HG02938 (cell line): ENCODE results near the gene RNU4-1.

Experiments
- ATAC-seq: cut with Tn5 transposase; IDR thresholded peaks from one replicate; pipeline ENCODE4 v1.9.1; 2021; ENCODE audit warnings: mild to moderate bottlenecking, moderate library complexity; ENCODE audit not compliant: unreplicated experiment

Gene RNU4-1

DNA sequence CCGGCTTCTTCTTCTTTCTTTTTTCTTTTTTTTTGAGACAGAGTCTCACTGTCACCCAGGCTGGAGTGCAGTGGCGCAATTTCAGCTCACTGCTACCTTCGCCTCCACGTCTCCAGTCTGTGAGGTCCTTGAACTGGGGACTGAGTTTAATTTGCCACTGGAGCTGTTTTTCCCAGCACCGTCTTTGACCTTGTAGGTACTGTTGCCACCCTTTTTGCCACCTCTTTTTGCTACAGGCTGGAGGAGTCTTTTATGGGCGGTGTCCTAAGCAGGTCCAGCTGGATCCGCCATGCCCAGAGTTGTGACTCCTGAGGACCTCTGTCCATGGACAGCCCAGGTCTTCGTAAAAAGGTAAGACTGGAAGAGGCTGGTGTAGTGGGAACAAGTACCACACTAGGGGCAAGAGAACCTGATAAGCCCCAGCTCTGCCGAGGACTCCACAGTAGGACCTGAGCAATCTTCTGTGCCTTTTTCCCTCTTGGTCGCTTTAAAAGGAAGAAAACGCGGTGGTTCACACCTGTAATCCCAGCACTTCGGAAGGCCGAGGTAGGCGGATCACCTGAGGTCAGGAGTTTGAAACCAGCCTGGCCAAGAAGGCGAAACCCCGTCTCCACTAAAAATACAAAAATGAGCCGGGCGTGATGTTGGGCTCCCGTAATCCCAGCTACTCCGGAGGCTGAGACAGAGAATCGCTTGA is 2.3 kb downstream of the RNU4-1 start:
- no peak for ATAC-seq

DNA sequence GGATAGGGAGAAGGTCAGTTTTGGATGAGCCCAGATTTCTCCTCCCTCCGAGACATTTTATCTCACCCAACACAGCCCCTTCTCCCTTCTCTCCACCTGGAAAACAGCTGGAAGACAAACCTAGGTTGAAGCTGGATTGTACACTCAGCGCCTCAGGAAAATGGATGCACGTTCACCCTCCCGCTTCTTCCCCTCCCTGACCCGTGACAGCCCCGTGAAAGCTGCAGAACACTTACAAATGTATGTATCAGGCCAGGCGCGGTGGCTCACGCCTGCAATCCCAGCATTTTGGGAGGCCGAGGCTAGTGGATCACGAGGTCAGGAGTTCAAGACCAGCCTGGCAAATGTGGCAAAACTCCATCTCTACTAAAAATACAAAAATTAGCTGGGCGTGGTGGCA is 5.5 kb downstream of the RNU4-1 start:
- no peak for ATAC-seq

DNA sequence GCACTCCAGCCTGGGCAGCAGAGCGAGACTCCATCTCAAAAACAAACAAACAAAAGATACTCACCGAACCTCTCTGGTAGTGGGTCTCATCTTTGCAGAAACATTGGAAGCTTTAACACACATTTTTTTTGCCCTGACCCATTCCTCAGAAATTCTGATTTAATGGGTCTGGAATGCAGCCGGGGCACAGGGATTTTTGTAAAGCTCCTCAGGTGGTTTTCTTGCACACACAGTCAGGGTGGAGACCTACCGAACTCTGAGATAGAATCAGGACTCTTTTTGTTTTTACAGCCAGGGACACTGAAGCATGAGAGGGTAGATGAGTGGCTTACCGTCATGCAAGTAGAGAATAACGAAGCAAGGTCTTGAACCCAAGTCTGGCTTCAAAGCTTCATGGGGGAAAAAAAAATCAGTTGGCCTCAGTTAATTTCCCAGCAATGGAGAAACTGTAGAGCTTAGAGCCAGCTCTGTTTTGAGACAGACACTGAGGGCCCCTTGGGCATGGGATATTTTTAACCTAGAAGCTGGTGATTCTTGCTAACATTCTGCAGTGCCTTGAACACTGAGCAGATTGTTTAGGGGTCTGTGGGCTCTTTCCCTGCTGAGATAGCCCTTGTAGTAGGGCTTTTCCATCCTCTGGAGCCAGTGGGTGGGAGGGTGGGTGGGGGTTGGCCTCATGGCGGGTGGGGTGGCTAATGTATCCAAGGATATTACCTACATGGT is 6.1 kb downstream of the RNU4-1 start:
- ATAC-seq = no peak

DNA sequence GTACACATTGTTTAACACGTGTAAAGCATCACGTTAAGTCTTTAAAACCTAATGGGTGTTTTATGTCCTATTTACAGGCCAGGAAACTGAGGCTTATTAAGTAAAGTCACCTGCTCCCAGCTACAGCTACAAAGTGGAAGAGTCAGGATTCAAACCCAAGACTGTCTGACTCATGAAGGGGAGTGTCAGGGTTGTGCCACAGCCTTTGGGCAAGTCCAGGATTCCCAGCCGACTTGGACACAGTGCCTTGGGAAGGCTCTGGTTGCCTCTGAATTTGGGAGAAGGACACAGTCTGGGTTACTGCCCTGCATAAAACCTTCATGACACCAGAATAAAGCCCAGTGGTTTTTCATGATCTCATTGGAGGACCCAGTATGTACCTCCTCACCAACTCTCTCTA is 8.7 kb downstream of the RNU4-1 start:
- no peak for ATAC-seq

DNA sequence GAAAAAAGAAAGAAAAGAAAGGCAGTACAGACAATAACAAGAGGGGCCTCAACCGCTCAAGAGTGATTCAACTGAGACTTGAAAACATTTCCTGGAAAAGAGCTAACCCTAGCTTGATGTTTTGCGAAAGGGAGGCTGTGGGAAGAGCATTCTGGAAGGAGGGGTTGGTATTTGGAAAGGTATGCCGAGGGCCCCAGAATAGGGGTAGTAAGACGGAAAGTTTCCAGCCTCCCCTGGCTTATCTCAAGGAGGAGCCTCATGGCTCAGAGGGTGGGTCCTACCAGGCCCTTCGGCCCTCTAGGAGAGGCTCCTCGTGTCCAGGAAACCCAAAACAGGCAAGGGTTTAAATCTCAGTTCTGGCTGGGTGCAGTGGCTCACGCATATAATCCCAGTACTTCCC is 9.7 kb downstream of the RNU4-1 start:
- no peak for ATAC-seq

DNA sequence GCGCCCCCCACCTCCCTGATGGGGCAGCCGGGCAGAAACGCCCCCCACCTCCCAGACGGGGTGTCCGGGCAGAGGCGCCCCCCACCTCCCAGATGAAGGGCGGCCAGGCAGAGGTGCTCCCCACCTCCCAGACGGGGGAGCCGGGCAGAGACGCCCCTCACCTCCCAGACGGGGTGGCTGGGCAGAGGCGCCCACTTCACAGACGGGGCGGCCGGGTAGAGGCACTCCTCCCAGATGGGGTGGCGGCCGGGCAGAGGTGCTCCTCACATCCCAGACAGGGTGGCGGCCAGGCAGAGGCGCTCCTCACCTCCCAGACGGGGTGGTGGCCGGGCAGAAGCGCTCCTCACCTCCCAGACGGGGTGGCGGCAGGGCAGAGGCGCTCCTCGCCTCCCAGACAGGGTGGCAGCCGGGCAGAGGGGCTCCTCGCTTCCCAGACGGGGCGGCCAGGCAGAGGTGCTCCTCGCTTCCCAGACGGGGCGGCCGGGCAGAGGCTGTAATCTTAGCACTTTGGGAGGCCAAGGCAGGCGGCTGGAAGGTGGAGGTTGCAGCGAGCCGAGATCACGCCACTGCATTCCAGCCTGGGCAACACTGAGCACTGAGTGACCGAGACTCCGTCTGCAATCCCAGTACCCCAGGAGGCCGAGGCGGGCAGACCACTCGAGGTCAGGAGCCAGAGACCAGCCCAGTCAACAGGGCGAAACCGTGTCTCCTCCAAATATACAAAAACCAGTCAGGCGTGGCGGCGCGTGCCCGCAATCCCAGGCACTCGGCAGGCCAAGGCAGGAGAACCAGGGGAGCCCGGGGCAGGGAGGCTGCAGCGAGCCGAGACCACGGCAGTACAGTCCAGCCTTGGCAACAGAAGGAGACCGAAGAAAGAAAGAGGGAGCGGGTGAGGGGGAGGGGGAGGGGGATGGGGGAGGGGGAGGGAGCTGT is 14.6 kb downstream of the RNU4-1 start:
- no peak for ATAC-seq

DNA sequence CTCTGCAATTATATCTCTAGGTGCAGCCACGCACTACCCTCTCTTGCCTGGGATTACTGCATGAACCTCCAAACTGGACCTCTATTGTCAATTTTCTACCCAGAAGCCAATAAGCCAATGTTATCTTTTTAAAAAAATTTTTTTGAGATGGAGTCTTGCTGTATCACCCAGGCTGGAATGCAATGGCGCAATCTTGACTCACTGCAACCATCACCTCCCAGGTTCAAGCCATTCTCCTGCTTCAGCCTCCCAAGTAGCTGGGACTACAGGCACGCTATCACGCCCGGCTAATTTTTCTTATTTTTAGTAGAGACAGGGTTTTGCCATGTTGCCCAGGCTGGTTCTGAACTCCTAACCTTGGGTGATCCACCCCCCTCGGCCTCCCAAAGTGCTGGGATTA is 16.3 kb downstream of the RNU4-1 start:
- no peak for ATAC-seq

DNA sequence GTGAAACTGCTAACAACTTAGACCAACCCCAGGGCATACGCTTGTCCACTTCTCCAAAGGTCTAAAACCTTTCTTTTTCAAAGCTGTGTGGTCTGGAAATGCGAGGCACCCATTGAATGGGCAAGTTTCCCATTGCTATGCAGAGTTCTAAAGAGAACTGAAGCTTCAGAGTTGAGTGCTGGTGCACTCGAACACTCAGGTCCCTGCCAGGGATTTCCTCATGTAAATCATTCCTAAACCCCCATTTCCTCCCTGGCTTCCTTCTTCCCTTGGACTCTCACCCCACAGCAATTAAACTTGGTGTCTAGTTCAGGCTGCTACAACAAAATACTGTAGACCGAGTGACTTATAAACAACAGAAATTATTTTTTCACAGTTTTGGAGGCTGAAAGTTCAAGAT is 25.3 kb downstream of the RNU4-1 start:
- ATAC-seq = no peak

DNA sequence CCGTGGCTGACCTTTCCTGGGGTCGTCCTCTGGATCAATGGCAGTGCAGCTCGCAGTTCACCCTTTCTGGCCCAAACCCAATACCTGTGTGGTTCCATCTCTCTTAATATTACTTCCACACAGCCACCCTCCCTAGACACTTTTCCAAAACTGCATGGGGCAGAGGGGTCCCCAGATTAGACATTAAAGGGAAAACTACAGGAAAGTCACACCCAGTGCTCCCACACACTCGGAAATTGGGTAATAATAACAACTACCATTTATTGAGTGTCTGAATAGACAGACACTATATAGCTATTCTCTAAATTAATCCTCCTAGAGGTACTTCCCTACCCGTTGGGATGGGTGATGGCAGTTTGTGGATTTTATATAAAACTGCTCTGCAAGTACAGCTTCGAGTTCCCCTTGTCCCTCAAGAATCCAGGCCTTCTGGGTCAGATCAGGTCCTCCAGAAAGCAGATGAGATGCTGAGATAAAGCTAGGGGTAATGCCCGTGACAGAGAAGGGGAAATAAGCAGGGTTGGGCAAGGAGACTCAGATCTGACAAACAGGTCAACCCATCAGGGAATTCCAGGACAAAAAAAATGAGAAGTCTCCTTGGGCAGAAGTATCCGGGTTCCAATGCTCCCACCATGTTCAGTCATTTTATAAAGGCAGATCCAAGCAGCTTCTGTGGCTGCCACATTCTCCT is 26.7 kb downstream of the RNU4-1 start:
- no peak for ATAC-seq

DNA sequence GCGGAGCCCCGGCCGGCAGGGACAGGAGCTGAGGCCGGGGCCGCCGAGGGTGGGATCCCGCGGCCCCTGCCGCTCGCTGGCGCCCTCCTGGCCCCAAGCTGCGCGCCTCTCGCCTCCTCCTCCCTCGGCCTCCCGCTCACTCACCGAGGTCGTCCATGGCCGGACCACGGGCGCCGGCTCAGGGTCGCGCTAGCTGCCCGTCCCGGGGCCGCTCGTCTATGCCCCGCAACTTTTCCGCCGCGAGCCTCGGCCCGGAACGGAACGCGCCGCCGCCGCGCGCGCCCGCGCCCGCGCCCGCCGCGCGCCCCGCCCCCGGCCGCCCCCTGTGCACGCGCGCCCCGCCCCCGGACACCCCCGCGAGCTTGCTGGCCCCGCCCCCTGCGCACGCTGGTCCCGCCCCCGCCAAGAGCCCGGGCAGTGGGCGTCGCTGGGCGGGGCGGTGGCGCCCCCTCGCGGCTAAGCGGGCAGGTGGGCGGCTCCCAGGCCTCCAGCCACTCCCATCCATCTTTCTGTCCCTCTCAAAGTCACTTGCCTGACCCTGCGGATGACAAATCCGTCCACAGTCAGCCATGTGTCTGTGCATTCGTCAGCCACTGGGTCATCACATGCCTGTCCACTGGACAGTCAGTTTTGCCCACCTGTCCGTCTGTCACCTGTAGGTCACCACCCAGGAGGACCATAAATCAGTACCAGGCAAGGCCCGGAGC is 27.4 kb downstream of the RNU4-1 start, which contains the start of gene PXN:
PXN (minus strand) TSS at position 258 of the 707 bp plus-strand sequence; CDS start at position 157, 101 bp downstream.
- ATAC-seq = peak; percentile 49

DNA sequence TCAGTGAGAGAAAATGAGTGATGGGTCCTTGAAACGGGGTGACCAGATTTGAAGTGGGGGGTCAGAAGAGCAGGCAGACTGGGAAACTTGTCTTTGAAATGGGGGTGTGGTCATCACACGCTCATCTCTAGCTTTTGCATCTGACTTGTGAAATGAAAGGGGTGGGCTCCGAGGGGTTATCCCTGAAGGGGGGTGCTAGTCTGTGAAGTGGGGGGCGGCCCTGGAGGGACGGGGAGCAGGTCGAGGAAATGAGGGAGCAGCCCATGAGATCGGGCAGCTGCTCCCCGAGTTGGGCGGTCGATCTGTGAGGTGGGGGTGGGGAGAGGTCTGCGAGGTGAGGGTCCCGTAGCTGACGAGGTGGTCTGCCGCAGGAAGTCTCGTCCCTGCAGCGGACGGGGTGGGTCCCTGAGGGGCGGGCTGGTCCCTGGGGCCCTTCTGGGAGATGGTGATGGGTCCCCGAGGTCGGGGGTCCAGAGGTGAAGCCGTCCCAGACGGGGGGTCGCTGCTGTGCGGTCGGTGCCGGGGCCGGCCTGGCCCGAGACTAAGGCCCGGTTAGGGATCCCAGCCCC is 28.0 kb downstream of the RNU4-1 start:
- peak; percentile 19 for ATAC-seq

DNA sequence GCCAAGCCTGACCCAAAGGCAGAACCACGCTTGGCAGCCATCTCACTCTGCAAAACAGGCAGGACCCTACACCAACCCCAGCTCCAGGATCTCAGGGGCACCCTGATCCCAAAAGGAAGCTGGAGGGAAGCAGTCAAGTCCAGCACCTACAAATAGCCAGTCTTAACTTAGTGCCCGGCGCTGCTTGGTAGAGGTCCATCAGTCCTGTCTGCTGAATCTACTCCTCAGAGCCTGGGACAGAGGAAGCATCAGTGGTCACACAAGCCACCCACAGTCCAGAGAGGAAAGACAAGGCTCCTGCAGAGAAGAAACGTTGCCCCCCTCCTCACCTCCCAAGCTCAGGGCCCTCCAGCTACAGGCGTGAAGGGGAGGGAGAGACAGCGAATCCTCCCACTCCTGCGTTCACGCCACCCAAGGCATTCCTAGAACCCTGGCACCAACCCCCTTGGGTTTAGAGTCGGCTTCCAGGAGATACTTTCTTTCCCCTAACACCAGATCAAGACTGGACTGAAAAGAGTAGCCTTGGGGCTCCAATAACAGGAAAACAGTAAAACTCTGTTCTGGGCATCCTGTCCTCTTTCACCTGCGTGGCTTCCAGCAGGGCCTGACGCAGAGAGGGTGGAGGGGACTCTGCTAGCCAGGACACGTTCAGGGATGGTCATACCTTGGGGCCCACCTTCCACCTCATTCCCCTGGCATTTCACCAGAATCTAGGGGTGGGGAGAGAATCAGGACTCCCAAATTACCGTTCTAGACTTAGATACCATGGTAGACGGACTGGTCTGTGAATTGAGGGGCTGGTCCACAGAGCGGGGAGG is 28.7 kb downstream of the RNU4-1 start:
- no peak for ATAC-seq

DNA sequence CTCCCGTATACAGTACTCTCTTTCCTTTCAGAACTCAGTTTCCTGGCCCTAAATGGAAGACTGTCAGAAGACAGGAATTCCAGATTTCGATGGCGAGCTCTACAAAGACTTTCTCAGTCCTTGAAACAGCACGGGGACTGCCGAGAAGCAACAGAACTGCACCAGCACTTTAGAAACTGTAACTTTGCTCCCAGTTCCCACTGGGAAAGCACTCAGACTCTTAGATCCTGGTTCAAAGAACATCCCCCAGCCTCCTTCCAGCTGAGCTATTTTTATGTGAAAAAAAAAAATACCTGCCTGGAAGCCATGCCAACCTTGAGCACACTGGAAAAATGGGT is 29.3 kb downstream of the RNU4-1 start:
- ATAC-seq = no peak

DNA sequence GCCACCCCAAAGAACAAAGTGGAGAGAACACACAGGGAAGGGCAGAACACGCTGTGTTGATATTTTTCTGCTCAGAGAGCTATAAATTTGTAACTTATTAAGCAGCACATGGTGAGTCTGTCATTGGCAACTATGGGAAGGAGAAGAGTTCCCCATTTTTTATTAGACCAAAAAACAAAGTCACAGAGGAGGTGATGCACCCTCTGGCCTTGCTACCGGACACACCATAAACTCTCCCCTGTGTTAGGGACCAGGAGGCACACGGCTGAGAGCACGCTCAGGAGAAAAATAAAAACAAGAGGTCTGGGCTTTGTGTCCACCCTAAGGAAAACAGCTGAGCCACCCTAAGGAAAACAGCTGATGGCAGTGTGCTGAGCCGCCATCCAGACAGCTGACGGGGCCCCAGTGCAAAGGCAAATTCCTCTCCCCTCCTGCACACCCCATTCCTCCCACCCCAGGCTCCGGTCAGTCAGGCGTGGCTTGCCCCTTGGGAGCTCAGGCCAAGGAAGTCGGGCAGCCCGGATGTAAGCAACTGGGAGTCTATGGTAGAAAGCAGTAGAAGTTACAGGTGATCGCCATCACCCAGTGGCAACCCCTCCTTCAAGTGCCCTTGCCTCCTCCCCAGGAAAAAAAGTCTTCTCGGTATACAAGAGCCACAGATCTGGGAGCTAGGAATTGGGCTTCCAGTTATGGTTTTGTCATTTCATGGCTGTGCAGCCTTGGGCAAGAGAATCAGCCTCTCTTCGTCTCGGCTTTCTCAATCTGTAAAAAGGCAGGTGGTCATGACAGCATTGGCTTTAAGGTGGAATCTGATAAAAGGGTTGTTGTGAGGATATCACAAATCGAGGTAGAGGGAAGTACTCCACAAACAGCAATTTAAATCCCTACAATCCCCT is 29.9 kb downstream of the RNU4-1 start:
- ATAC-seq = no peak

DNA sequence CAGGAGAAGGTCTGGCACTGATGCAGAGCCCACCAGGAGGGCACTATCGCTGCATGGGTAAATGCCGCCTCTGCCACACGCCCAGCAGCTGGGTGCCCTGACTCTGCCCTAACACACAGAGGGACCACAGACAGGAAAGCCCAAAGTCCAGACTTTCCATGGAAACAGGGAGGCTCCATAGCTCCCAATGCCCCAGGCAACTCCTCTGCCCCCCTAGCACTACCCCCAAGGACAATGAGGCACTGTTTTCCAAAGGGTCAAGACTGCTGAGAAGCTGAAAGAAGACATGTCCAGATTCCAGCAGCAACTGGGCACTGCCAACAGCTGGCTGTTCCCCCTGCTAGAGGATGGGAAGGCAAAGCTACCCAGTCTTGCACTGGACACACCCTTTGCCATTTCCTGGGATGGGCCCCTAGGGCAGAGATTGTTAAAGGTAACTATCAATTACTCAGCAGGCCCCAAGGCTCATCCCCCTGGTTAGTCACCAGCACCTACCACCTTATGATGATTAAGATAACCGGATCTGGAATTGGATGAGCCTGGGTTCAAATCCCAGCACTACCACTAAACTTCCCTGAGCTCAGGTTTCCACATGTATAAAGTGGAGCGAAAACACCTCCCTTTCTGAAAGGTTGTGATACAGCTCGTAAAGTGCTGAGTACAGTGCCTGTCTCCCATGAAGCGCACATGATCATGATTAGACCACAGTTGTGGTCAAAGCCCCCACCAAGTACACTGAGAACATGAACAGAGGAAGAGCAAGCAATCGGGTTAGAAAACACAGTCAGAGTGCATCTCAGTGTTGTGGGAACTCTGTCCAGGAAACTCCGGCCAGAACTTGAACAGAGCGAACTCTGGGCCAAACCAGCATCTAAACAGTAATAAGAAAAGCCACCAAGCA is 30.8 kb downstream of the RNU4-1 start:
- no peak for ATAC-seq

DNA sequence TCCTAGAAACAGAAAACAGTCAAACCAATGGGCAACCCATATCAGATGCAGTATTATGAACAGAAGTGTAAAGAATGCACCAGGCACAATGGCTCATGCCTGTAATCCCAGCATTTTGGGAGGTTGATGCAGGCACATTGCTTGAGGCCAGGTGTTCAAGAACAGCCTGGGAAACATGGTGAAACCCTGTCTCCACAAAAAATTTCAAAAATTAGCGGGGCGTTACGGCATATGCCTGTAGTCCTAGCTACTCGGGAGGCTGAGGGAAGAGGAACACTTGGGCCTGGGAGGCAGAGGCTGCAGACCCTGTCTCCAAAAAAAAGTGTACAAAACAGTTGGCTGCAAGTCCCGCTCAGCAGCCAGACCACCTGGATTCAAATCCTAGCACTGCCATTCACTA is 32.4 kb downstream of the RNU4-1 start:
- no peak for ATAC-seq
